Measurements from ENCODE around the gene THUMPD1.
A peak's percentile ranks its signal among the peaks of the same experiment; 100 is the strongest.

THUMPD1 gene

DNA sequence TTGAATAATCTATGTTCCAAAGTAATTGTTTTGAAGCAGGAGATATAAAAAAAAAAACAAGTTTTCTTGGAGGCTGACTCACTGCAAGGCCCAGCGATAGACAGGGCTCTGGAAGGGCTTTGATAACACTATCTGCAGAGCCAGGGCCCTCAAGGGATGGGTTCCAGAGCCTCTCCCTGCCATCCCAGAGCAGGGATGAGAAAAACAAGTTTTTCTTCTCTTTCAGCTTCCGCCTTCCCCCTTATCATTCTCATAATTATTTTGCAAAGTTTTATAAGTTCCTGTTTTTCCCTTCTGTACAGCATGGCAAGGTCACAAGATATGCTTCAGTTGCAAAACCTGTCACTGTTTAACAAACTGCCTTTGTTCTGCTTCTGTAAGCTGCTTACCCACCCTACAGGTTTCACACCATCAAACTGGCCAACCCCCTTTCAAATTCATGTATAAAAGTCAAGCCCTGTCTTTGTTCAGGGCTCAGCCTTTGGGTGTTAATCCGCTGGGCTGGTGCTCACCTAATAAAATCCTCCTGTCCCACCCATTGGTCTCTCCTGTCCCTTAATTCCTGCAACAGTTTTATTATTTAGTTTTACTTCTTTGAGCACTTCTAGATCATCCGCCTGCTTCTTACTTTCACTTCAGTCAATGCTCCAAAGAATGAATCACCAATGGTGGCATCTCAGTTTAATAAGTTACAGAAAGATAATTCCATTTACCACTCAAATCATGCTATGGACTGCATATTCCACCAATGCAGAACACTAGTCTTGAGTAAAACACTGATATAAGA is 5.6 kb upstream of the THUMPD1 start:
- Mint-ChIP-seq H3K4me3 (no peak overlapping the region), H3K27ac (no peak overlapping the region), H3K27me3 (ENCODE audit: low read depth) (peaks cover 3% of the 10 kb centered on the region), H3K9me3 (peaks cover 8% of the 10 kb centered on the region), H3K36me3 (ENCODE audit: low read depth) (no peaks in the 10 kb centered on the region), H3K4me1 (peaks cover 11% of the 10 kb centered on the region)
- TF ChIP-seq, protein P1, sequence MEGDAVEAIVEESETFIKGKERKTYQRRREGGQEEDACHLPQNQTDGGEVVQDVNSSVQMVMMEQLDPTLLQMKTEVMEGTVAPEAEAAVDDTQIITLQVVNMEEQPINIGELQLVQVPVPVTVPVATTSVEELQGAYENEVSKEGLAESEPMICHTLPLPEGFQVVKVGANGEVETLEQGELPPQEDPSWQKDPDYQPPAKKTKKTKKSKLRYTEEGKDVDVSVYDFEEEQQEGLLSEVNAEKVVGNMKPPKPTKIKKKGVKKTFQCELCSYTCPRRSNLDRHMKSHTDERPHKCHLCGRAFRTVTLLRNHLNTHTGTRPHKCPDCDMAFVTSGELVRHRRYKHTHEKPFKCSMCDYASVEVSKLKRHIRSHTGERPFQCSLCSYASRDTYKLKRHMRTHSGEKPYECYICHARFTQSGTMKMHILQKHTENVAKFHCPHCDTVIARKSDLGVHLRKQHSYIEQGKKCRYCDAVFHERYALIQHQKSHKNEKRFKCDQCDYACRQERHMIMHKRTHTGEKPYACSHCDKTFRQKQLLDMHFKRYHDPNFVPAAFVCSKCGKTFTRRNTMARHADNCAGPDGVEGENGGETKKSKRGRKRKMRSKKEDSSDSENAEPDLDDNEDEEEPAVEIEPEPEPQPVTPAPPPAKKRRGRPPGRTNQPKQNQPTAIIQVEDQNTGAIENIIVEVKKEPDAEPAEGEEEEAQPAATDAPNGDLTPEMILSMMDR (IDR thresholded peaks at IDR 0.05; ENCODE audit: unreplicated experiment in 3 of 3) = no peak

DNA sequence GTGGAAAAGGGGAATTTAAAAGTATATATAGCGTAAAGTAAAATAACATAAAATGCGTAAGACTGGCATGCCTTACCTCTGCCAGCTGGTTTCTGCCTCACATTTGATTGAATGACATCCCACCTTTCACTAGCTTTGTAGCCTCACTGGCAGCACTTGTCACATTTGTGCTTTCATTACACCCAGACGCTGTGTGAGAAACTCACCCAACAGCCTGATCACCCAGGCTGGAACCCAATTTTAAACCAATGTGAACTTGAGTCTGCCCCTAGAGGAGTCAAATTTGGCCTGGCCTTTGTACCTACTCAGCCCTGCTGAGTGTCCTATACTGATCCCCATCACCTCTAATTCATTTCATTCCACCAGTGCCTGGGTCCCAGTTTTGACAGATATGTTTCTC is 4.8 kb upstream of the THUMPD1 start:
- Mint-ChIP-seq H3K4me3 (no peak overlapping the region), H3K36me3 (ENCODE audit: low read depth) (no peaks in the 10 kb centered on the region), H3K27ac (no peak overlapping the region), H3K27me3 (ENCODE audit: low read depth) (no peaks in the 10 kb centered on the region), H3K4me1 (peaks cover 11% of the 10 kb centered on the region), H3K9me3 (peaks cover 8% of the 10 kb centered on the region)
- TF ChIP-seq, protein P1 (IDR thresholded peaks at IDR 0.05; ENCODE audit: unreplicated experiment in 3 of 3) = no peak

DNA sequence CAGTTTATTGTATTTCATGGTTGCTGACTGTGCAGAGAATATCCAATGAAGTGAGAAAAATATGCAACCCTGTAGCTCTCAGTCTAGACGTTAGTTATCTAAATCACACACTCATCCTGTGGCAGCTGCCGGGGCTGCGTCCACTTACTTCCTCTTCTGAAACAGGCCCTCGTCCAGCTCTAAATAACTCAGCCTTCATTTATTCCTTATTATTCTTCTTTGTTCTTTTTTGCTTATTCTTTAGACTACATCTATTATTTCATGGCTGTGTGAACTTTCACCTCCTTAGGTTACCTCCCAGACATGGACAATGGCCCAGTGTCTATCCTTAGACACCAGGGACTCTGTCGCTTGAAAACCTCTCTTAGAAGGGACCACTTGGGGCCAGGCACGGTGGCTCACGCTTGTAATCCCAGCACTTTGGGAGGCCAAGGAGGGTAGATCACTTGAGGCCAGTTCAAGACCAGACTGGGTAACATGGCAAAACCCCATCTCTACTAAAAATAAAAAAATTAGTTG is 3.4 kb upstream of the THUMPD1 start:
- Mint-ChIP-seq H3K4me3 (peak overlapping the region; percentile 9 to 59 (median 38)), H3K27me3 (ENCODE audit: low read depth) (no peaks in the 10 kb centered on the region), H3K9me3 (peaks cover 8% of the 10 kb centered on the region), H3K36me3 (ENCODE audit: low read depth) (no peaks in the 10 kb centered on the region), H3K4me1 (peaks cover 18% of the 10 kb centered on the region), H3K27ac (peak overlapping the region; percentile 10 to 75 (median 62))
- TF ChIP-seq, protein P1 (IDR thresholded peaks at IDR 0.05; ENCODE audit: unreplicated experiment in 3 of 3) = no peak

DNA sequence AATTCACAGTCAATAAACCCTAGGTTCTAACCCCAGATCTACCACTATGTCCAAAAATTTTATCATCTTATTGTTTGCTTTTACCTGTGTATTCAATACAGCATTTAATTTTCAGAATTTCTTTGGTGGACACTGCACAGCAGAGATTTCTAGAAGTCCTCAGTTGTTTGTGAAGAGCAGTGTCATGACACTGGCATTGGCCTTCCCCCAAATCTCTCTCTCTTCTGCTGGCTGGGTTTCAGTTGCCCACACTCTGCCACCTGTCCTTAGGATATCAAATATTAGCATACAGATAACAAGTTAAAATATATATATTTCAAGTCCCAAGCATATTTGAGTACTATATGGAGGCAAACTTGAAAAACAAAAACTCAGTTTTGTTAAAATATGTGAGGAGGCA is 2.0 kb upstream of the THUMPD1 start:
- peak overlapping the region in 2 of 3 experiments; percentile 41 to 48 for H3K27ac Mint-ChIP-seq
- H3K36me3 Mint-ChIP-seq (ENCODE audit: low read depth) = peaks cover 5% of the 10 kb centered on the region
- TF ChIP-seq, protein P1 (IDR thresholded peaks at IDR 0.05; ENCODE audit: unreplicated experiment in 3 of 3) = no peak
- peak overlapping the region in 2 of 3 experiments; percentile 75 to 81 for H3K4me3 Mint-ChIP-seq
- H3K4me1 Mint-ChIP-seq = peaks cover 18% of the 10 kb centered on the region
- peaks cover 8% of the 10 kb centered on the region for H3K9me3 Mint-ChIP-seq
- H3K27me3 Mint-ChIP-seq (ENCODE audit: low read depth) = no peaks in the 10 kb centered on the region

DNA sequence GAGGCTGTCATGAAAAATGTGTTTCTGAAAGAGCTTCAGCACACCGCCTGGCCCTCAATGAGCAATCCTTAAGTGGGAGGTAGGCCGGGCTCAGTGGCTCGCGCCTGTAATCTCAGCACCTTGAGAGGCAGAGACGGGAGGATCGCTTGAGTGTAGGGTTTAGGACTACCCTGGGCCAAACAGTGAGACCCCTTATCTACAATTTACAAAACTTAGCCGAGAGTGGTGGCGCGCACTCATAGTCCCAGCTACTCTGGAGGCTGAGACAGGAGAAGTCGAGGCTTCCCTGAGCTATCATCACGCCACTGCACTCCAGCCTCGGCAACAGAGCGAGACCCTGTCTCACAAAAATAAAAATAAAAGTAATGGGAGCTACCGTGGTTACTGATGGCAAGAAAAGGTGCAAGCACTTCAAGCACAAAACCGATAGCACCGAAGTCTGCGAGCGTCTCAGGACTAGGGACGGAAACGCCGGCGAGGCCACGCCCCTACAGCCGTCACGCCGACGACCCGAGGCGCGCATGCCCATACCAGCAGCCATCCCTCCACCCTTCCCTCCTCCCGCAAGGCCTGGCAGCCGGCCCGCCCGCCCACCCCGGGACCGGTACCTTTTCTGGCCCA is 607 bp downstream of the THUMPD1 start:
- no peaks in the 10 kb centered on the region for H3K9me3 Mint-ChIP-seq
- peak overlapping the region; percentile 93 to 99 (median 97) for H3K27ac Mint-ChIP-seq
- no peaks in the 10 kb centered on the region for H3K27me3 Mint-ChIP-seq (ENCODE audit: low read depth)
- TF ChIP-seq, protein P1 (IDR thresholded peaks at IDR 0.05; ENCODE audit: unreplicated experiment in 3 of 3) = no peak
- H3K4me3 Mint-ChIP-seq = peak overlapping the region; percentile 96 to 99 (median 99)
- peaks cover 18% of the 10 kb centered on the region for H3K4me1 Mint-ChIP-seq
- H3K36me3 Mint-ChIP-seq (ENCODE audit: low read depth) = peaks cover 19% of the 10 kb centered on the region

Data from nephron (organoid).